GM19455 (cell line): ENCODE results near the gene ZNF157.
"Not testable (repeated sequence)": the region's sequence is repeated elsewhere in the genome, so short reads cannot be mapped to it uniquely, and the experiment has no call there.

Source experiments
- ATAC-seq: cut with Tn5 transposase; IDR thresholded peaks from one replicate; pipeline ENCODE4 v1.9.1; 2021; ENCODE audit not compliant: unreplicated experiment

Gene ZNF157

GRCh38 chrX:47370278-47370677 is at the start of gene ZNF157:
Gene ZNF157, plus strand, starts transcription at chrX:47370578. Its CDS starts 91 bp downstream, at chrX:47370669.
- no peak for ATAC-seq

DNA sequence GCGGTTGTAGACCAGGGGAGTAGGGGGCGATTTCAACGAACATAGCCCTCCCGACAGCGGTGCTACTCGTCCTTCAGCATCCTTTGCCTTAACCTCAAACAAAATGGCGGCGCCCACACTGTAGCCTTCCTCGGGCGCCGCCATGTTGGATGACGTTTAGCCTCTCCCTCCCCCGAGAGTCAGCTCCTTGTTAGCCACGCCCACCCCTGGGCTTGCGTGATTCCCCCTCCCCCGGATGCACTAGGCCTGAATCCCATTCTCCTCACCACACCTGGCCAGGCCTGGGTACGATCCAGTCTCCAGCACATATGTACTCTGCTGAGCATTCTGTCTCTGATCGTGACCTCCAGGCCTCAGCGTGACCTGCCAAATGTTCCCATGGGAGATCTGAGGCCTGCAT is 49.0 kb upstream of the ZNF157 start:
- ATAC-seq: no peak

DNA sequence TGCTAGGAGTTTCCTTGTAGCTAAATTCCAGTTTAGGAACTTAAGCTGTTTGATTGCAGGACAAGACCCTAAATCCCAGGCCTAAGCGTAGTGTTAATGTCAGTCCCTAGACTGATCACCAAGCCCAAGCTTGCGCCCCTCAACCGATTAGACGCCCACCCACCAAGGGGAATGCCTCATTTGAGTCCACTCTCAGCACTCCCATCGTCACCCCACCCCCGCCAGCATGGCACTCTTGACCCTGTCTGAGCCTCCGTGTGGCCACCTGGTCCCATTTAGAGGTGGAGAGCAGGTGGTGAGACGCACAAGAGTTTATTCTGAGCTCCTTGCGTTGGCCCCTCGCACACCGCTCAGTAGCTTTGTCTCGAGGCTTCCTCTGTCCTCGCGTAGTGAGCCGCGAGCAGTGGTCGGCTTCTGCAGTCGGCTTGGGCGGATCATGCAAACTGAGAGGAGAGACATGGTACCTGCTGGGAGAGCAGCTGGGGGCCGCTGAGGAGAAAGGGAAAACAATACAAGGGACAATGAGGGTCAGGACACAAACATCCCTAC is 48.5 kb upstream of the ZNF157 start:
- ATAC-seq: no peak

DNA sequence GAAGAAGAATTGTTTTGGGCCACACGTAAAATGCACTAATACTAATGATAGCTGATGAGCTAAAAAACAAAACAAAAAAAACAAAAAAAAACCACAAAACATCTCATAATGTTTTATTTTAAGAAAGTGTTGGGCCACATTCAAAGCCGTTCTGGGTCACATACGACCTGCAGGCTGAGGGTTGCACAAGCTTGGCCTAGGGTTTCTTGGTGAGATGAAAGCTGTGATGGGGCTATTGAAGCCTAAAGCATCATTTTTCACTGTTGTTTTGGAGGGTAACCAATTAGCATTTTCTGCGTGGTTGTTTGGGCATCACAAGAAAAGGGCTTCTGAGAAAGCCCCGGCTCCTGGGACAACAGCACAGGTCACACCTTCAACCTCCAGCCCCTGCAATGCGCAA is 42.5 kb upstream of the ZNF157 start:
- no peak for ATAC-seq

DNA sequence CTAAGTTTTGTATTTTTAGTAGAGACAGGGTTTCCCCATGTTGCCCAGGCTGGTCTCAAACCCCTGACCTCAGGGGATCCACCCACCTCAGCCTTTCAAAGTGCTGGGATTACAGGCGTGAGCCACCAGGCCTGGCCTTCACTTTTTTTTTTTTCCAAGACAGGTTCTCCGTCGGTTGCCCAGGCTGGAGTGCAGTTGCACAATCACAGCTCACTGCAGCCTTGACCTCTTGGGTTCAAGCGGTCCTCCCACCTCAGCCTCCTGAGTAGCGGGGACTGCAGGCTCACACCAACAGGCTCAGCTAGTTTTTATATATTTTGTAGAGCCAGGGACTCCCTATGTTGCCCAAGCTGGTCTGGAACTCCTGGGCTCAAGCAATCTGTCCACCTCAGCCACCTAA is 37.6 kb upstream of the ZNF157 start:
- ATAC-seq: not testable (repeated sequence)

- no peak for ATAC-seq
Observed at GRCh38 chrX:47351706-47352105, 18.7 kb upstream of the ZNF157 start.

GRCh38 chrX:47358387-47359065 is 11.9 kb upstream of the ZNF157 start:
- no peak for ATAC-seq

DNA sequence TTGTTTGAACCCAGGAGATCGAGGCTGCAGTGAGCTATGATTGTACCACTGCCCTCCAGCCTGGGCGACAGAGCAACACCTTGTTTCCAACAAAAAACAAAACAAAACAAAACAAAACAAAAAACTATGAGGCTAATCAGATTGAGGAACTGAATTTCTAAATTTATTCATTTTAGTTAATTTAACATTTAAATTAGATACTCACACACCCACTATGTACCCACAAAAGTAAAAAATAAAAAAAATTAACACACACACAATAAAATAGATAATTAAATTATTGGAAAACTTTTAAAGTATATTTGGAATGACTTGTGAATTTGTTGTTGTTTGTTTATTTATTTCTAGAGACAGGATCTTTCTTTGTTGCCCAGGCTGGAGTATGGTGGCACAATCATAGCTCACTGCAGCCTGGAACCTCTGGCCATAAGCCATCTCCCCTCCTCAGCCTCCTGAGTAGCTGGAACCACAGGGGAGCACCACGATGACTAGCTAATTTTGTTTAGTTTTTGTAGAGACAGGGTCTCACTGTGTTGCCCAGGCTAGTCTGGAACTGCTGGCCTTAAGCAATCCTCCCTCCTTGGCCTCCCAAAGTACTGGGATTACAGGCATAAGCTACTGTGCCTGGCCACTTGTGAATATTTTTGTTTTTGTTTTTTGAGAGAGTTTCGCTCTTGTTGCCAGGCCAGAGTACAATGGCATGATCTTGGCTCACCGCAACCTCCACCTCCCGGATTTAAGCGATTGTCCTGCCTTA is 9.8 kb upstream of the ZNF157 start:
- no peak for ATAC-seq

DNA sequence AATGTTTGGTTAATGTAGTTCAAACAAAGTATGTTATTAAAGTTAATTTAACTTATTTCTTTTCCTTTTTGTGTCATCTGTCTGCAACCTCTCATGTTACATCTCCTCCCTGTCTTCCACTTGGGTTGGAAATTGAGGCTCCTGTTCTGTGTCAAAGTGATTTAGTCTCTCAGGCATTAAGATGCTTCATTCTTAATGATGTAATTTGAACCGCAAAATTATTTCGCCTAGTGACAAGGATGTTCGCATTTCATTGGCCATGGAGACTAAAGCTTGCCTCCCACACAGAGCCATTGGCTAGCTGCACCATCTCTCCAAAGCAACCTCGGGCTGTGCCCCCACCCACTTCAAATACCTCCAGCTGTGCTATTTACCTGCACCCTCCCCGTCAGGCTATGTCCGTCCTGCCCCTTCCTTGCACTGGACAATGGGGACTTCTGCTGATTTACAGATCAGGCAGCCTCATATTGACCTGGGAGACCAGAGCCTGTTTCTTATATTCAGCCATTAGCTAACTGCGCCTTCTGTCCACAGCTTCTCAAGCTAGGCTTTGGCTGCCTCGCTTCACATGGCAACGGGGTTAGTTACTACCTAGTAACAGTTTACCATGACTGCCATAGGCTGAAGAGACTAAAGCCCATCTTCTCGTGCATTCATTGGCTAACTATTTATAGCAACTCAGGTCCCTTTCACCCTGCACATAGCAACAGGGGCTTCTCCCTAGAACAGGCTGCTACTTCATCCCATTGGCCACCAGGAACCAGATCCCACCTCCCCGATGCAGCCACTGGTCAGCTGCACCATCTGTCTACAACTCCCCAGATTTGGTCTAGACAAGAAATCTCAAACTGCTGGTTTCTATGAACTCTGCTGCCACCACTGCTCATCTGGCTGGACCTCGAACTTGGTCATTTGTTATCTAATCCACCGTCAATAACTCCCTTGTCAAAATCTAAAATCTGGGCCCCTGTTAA is 8.6 kb upstream of the ZNF157 start:
- peak; percentile 95 for ATAC-seq

- peak; percentile 51 for ATAC-seq
Observed at GRCh38 chrX:47366041-47366722, 4.2 kb upstream of the ZNF157 start.

GRCh38 chrX:47373198-47373597 is 2.8 kb downstream of the ZNF157 start:
- ATAC-seq: no peak

DNA sequence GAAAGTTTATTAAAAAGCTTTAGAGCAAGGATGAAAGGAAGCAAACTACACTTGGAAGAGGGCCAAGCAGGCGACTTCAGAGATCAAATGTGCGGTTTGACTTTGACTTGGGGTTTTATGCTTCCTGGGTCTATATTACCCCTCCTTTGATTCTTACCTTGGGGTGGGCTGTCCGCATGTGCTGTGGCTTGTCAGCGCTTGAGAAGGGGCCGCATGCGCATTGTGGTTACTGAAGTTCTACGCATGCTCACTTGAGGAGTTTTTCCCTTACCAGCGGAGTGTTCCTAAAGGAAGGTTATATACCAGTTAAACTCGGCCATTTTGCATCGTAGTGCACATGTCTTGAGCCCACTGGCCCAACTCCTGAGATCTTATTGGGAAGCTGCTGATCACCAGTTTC is 9.9 kb downstream of the ZNF157 start:
- no peak for ATAC-seq

DNA sequence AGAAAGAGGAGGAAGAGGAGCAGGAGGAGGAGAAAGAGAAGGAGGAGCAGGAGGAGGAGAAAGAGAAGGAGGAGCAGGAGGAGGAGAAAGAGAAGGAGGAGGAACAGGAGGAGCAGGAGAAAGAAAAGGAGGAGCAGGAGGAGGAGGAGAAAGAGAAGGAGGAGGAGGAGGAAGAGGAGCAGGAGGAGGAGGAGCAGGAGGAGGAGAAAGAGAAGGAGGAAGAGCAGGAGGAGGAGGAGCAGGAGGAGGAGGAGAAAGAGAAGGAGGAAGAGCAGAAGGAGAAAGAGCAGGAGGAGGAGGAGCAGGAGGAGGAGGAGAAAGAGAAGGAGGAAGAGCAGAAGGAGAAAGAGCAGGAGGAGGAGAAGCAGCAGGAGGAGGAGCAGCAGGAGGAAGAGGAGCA is 10.5 kb downstream of the ZNF157 start:
- not testable (repeated sequence) for ATAC-seq

GRCh38 chrX:47384502-47384901 is 14.1 kb downstream of the ZNF157 start:
- no peak for ATAC-seq

- no peak for ATAC-seq
Observed at GRCh38 chrX:47390780-47391179, 20.4 kb downstream of the ZNF157 start.

- ATAC-seq: no peak
Observed at GRCh38 chrX:47413179-47413594, 42.8 kb downstream of the ZNF157 start.

DNA sequence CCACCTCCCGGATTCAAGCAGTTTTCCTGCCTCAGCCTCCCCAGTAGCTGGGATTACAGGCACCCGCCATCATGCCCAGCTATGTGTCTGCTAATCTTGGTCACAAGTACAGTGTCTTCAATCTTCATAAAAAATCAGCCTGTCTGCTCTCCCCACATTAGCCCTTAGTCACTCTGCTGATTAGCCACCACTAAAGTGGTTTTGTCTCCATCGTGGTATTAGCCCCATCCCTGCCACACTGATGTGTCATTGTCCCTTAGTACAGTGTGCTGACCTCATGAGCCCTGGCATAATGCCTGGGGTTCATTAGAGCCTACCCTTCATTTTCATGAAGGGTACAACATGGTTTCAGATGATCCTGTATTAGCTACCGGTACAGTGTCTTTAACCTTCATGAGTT is 49.9 kb downstream of the ZNF157 start:
- no peak for ATAC-seq

DNA sequence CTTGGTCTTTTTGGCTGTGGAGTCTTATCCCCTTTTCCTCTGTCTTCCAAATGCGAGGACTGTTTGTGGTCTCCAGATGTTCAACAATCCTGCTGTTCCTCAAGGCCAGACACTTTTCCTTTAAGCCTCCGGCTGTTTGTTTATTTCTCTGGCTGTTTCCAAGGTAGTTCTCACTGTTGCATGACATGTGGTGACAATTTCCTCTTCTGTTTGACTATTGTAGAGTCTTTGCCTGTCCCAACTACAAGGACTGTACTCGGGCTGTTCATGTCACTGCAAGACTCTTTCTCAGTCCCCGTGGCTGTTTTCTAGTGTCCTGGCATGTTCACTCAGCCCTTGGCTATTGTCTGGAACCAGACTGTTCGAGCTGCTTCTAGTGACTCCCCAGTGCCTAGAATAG is 50.6 kb downstream of the ZNF157 start:
- no peak for ATAC-seq

- no peak for ATAC-seq
Observed at GRCh38 chrX:47422444-47422843, 52.1 kb downstream of the ZNF157 start.

GRCh38 chrX:47430925-47431324 is 60.5 kb downstream of the ZNF157 start:
- ATAC-seq: no peak

DNA sequence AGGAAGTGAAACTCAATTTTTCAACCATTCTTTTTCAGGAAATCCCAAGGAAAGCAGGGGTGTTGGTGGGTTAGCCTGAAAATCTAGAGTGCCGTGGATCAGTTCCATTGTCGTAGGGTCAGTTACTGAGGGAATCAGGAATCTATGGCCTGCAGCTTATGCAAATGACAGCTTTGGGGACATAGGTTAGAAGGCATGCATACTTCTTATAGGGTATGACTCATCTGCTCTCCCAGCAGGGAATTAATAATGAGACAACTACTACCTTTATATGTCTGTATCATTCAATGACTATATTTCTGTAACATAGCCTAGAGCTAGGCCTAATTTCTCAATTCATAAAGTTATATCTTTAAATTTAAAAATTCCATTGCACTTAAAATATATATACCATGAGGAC is 76.1 kb downstream of the ZNF157 start:
- ATAC-seq: no peak
